GM21515 (cell line): ENCODE data around the gene USP19.

Experiments used
- ATAC-seq: cut with Tn5 transposase; IDR thresholded peaks from one replicate; pipeline ENCODE4 v1.9.1; 2021; ENCODE audit not compliant: unreplicated experiment

Gene USP19

GRCh38 chr3:49104052-49104426 is 16.6 kb downstream of the USP19 start:
- no peak for ATAC-seq

- ATAC-seq: no peak
Measured at GRCh38 chr3:49100046-49100615, 20.5 kb downstream of the USP19 start.

- no peak for ATAC-seq
Measured at GRCh38 chr3:49098910-49099630, 21.6 kb downstream of the USP19 start.

GRCh38 chr3:49098429-49098828 is 22.2 kb downstream of the USP19 start:
- ATAC-seq: no peak

GRCh38 chr3:49093853-49094767 is 26.5 kb downstream of the USP19 start, which contains the start of gene QRICH1:
Gene QRICH1 (minus strand): TSS chr3:49094071. CDS start chr3:49077017, 17,054 bp downstream.
- peak; percentile 73 for ATAC-seq

GRCh38 chr3:49092938-49093852 is 27.4 kb downstream of the USP19 start:
- ATAC-seq: peak; percentile 39

- ATAC-seq: no peak
Measured at GRCh38 chr3:49081429-49081828, 39.2 kb downstream of the USP19 start.

GRCh38 chr3:49079270-49079669 is 41.4 kb downstream of the USP19 start:
- ATAC-seq: no peak

GRCh38 chr3:49076646-49077045 is 44.0 kb downstream of the USP19 start:
- no peak for ATAC-seq

- no peak for ATAC-seq
Measured at GRCh38 chr3:49076116-49076515, 44.5 kb downstream of the USP19 start.
